Neural crest cell (in vitro differentiated cells): ENCODE data around the gene CFAP141. TPM values are rescaled to one million over a fixed set of nuclear protein-coding genes. Genes with fewer than 3 reads are reported as not detected.

Experiments
- DNase-seq: peaks from one replicate; pipeline ENCODE4 v3.0.0; 2021; ENCODE audit warnings: low read depth, mixed read lengths, low spot score
- H3K27ac Mint-ChIP-seq: one replicate; pipeline ENCODE4 v1.8.0; 2021; ENCODE audit warnings: mild to moderate bottlenecking, mixed read lengths; ENCODE audit not compliant: unreplicated experiment
- H3K27me3 Mint-ChIP-seq: 2 replicates; pipeline ENCODE4 v1.8.0; 2021; ENCODE audit warnings: low read depth, mild to moderate bottlenecking, mixed read lengths
- H3K36me3 Mint-ChIP-seq: 2 replicates; pipeline ENCODE4 v1.8.0; 2021; ENCODE audit warnings: low read depth, mild to moderate bottlenecking, mixed read lengths
- H3K4me1 Mint-ChIP-seq: 2 replicates; pipeline ENCODE4 v1.8.0; 2021; ENCODE audit warnings: mixed read lengths
- H3K4me3 Mint-ChIP-seq: one replicate; pipeline ENCODE4 v1.8.0; 2021; ENCODE audit warnings: mild to moderate bottlenecking, mixed read lengths
- H3K9me3 Mint-ChIP-seq: 2 replicates; pipeline ENCODE4 v1.8.0; 2021; ENCODE audit warnings: mixed read lengths
- total RNA-seq: library from RNA; stranded (reverse); gene quantifications from 2 replicates; pipeline ENCODE4 v1.2.1, GENCODE V29; 2021
- TF ChIP-seq, protein P1 (sequence below): fragments of 200-600 bp; sonication (generic); conservative IDR thresholded peaks from 2 replicates; pipeline ENCODE4 v1.5.0; 2021; ENCODE audit warnings: antibody characterized with exemption, mild to moderate bottlenecking

The CFAP141 gene
- total RNA-seq, 1 donor from 2014 or later: not detected

DNA sequence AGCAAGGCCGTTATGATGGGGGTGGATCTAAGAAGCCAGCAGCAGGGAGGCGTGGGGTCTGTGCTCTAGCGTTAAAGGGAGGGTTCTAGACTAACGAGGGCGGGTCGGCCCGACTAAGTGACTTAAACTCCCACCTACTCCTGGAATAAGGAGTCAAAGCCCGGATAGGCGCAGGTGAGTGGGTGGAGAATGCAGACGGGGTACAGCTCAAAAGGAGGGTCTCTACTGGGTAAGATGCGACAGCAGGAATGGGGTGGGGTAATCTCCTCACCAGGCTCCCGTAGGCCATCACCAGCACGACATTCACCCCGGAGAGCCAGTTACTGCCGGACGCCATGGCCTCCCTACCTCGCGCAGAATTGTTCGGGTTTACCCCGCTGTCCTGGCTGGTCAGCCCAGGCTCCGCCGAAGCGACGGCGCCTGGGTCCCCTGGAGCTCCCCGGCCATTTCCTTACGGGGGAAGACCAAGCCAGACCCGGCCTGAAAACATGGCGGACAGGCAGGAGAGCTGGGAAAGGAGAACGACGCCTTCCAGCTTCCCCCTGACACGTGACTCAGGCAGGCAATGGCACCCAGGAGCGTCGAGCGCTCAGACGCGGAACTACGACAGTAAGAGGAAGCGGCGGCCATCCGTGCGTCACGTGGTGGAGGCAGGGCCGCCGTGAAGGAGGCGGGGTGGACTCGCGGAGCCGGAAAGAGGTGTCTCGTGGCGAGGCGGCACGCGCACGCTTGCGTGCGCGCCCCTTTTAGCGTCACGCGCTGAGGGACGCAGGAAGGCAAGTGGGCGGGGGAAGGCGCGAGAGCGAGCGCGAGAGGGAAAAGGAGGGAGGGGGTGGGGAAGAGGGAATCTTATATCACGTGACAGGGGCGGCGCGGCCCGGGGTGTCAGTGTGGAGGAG, 14.2 kb upstream of the CFAP141 start, which contains the start of gene UBAP2L:
Gene UBAP2L (plus strand): TSS at position 885 of the 899 bp plus-strand sequence. CDS start 4,169 bp downstream, outside the sequence.
- peaks cover 24% of the 10 kb centered on the region for H3K36me3 Mint-ChIP-seq

DNA sequence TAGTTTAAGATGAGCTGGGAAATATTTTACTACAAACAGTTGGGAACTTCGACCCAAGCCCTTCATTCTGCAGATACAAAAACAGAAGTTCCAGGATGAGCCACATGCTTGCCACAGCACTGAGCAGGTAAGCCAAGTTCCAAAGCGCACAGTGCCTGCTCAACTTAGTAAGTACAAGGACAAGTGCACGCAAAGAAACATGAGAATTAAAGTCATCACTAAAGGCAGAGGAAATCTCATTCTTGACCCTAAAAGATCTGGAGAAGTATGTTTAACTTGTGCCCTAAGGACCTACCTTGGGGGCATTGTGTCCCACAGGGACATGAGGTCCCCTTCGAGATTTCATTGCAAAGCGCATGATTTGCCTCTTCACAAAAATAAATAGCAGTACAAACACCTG, 13.4 kb upstream of the CFAP141 start:
- H3K27ac Mint-ChIP-seq: peak overlapping the region; percentile 99
- peaks cover 63% of the 10 kb centered on the region for H3K4me1 Mint-ChIP-seq
- no peaks in the 10 kb centered on the region for H3K27me3 Mint-ChIP-seq
- TF ChIP-seq, protein P1, sequence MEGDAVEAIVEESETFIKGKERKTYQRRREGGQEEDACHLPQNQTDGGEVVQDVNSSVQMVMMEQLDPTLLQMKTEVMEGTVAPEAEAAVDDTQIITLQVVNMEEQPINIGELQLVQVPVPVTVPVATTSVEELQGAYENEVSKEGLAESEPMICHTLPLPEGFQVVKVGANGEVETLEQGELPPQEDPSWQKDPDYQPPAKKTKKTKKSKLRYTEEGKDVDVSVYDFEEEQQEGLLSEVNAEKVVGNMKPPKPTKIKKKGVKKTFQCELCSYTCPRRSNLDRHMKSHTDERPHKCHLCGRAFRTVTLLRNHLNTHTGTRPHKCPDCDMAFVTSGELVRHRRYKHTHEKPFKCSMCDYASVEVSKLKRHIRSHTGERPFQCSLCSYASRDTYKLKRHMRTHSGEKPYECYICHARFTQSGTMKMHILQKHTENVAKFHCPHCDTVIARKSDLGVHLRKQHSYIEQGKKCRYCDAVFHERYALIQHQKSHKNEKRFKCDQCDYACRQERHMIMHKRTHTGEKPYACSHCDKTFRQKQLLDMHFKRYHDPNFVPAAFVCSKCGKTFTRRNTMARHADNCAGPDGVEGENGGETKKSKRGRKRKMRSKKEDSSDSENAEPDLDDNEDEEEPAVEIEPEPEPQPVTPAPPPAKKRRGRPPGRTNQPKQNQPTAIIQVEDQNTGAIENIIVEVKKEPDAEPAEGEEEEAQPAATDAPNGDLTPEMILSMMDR: no peak
- H3K4me3 Mint-ChIP-seq: peak overlapping the region; percentile 96
- no peaks in the 10 kb centered on the region for H3K9me3 Mint-ChIP-seq
- peaks cover 24% of the 10 kb centered on the region for H3K36me3 Mint-ChIP-seq
- no peak for DNase-seq

More for the DNA sequence above, 14.2 kb upstream of the CFAP141 start, which contains the start of gene UBAP2L:
- H3K27me3 Mint-ChIP-seq: no peaks in the 10 kb centered on the region
- peak; percentile 94 for DNase-seq
- peaks cover 67% of the 10 kb centered on the region for H3K4me1 Mint-ChIP-seq
- peak within 1 kb of the TSS; percentile 99 for H3K27ac Mint-ChIP-seq
- peak within 1 kb of the TSS; percentile 96 for H3K4me3 Mint-ChIP-seq
- no peaks in the 10 kb centered on the region for H3K9me3 Mint-ChIP-seq
- TF ChIP-seq, protein P1: no peak

DNA sequence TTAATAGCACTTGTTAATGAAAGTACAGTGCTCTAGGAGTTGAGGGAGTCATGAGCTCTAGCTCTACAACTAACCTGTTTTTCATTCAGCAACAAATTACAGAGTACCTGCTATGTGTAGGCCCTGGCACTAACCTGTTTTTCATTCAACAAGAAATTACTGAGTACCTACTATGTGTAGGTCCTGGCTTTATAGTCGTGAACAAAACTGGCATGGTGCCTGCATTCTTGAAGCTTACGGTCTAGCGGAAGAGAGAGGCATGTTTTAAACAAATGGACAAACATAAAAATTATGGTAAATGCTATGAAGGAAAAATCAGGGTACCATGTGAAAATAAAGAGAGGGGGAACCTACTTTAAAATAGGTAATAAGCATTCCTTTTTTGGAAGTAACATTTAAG, 12.4 kb upstream of the CFAP141 start:
- Mint-ChIP-seq H3K36me3 (peaks cover 25% of the 10 kb centered on the region), H3K4me3 (peak overlapping the region; percentile 96), H3K27me3 (no peaks in the 10 kb centered on the region), H3K9me3 (no peaks in the 10 kb centered on the region), H3K4me1 (peaks cover 54% of the 10 kb centered on the region), H3K27ac (peak overlapping the region; percentile 85)
- DNase-seq: no peak
- TF ChIP-seq, protein P1: no peak

DNA sequence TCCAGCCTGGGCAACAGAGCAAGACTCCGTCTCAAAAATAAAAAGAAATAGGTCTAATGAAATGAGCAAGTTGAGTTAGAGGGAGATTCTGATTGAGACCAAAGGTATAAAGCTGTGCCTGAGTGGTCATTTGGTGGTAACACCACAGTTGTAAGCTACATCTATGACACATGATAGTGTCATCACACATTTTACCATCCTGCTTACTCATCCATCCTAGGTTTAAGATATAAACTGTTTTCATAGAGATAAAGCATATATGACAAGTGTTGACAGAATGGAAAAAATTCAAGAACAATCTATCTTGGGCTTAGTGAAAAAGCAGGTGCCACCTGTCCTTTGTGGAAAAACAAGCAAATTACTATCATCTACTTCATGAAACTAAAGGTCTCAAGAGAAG, 7.1 kb upstream of the CFAP141 start:
- peaks cover 12% of the 10 kb centered on the region for H3K4me1 Mint-ChIP-seq
- H3K4me3 Mint-ChIP-seq: no peak overlapping the region
- H3K27me3 Mint-ChIP-seq: no peaks in the 10 kb centered on the region
- TF ChIP-seq, protein P1: no peak
- no peak overlapping the region for H3K27ac Mint-ChIP-seq
- peaks cover 25% of the 10 kb centered on the region for H3K36me3 Mint-ChIP-seq
- no peak for DNase-seq
- no peaks in the 10 kb centered on the region for H3K9me3 Mint-ChIP-seq

DNA sequence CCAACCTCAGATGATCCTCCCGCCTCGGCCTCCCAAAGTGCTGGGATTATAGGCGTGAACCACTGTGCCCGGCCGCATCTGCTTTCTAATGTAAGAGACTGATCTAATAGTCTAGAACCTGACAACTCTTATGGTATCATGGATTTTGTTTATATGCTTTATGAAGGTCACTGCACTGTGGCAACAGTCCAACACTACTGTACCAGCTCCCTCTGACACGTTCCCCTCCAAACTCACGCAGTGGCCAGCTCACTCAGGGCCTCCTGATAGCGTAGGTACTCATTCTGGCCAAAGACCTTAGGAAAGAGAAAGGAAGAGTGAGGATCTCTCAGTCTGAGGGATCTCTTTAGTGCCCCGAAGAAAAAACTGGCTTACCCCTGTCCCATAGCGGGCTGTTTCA, 6.0 kb upstream of the CFAP141 start:
- Mint-ChIP-seq H3K36me3 (peaks cover 19% of the 10 kb centered on the region), H3K27ac (no peak overlapping the region), H3K27me3 (no peaks in the 10 kb centered on the region), H3K4me3 (no peak overlapping the region), H3K4me1 (peaks cover 5% of the 10 kb centered on the region), H3K9me3 (no peaks in the 10 kb centered on the region)
- DNase-seq: no peak
- TF ChIP-seq, protein P1: no peak
